ENCODE results near the gene ACBD4.

ACBD4 gene

GRCh38 chr17:45161288-45162024 is 26.0 kb downstream of the ACBD4 start, which contains the start of gene HEXIM2:
Gene HEXIM2 (plus strand): TSS chr17:45161875. CDS start chr17:45162794, 919 bp downstream.
- peak; percentile 92 to 98 for DNase-seq

GRCh38 chr17:45162025-45162687 is 26.7 kb downstream of the ACBD4 start:
- no peak for DNase-seq

- no peak for DNase-seq
Observed at GRCh38 chr17:45164734-45165269, 29.3 kb downstream of the ACBD4 start.

GRCh38 chr17:45168991-45169752 is 33.7 kb downstream of the ACBD4 start:
- no peak for DNase-seq

- no peak for DNase-seq
Observed at GRCh38 chr17:45170280-45170930, 34.9 kb downstream of the ACBD4 start.

GRCh38 chr17:45170931-45171337 is 35.4 kb downstream of the ACBD4 start:
- DNase-seq: no peak

GRCh38 chr17:45171338-45172231 is 36.1 kb downstream of the ACBD4 start:
- DNase-seq: no peak

- no peak for DNase-seq
Observed at GRCh38 chr17:45172232-45172540, 36.7 kb downstream of the ACBD4 start.

- peak in 1 of 2 donors; percentile 50 for DNase-seq
Observed at GRCh38 chr17:45172541-45173286, 37.2 kb downstream of the ACBD4 start.

- no peak for DNase-seq
Observed at GRCh38 chr17:45175759-45176115, 40.2 kb downstream of the ACBD4 start.

GRCh38 chr17:45177563-45177962 is 42.1 kb downstream of the ACBD4 start:
- no peak for DNase-seq

GRCh38 chr17:45184144-45184543 is 48.7 kb downstream of the ACBD4 start:
- no peak for DNase-seq

- no peak for DNase-seq
Observed at GRCh38 chr17:45186801-45187354, 51.4 kb downstream of the ACBD4 start.

- no peak for DNase-seq
Observed at GRCh38 chr17:45189009-45189408, 53.5 kb downstream of the ACBD4 start.

GRCh38 chr17:45190503-45191255 is 55.2 kb downstream of the ACBD4 start:
- DNase-seq: no peak
